Keratinocyte (primary cell): ENCODE measurements around the gene ASB6. TPM values are rescaled to one million over a fixed set of nuclear protein-coding genes. Genes with fewer than 3 reads are reported as not detected.

ENCODE experiments used
- DNase-seq: peaks from one replicate; pipeline ENCODE4 v3.0.0-alpha.2; 2011; ENCODE audit warnings: low read depth, missing footprints, low spot score
- FAIRE-seq: peaks from 2 replicates; lab custom pipeline; 2011; peaks lifted over from hg19 to GRCh38; lab: Jason Lieb, UNC
- H2AFZ ChIP-seq: 2 replicates; pipeline ENCODE4 v1.6.0; 2012; ENCODE audit warnings: low read length, control low read depth, inconsistent platforms; ENCODE audit not compliant: control insufficient read depth
- H3K27ac ChIP-seq: 2 replicates; pipeline ENCODE4 v1.5.1; 2011; ENCODE audit warnings: low read length; ENCODE audit not compliant: control insufficient read depth, insufficient read depth
- H3K27me3 ChIP-seq: 3 replicates; pipeline ENCODE4 v1.6.0; 2011; ENCODE audit warnings: low read length; ENCODE audit not compliant: control insufficient read depth, insufficient read depth; ENCODE audit errors: extremely low read depth
- H3K36me3 ChIP-seq, 2 experiments: 2 replicates in 1 of 2; 3 replicates in 1 of 2; pipeline ENCODE4 v1.5.1; 2011; ENCODE audit warnings: low read length in 2 of 2, mild to moderate bottlenecking in 1 of 2; ENCODE audit not compliant: control insufficient read depth in 2 of 2, insufficient read depth in 2 of 2; ENCODE audit errors: extremely low read depth in 1 of 2
- H3K4me1 ChIP-seq: 3 replicates; pipeline ENCODE4 v1.5.1; 2011; ENCODE audit warnings: low read length; ENCODE audit not compliant: control insufficient read depth, insufficient read depth; ENCODE audit errors: extremely low read depth
- H3K4me2 ChIP-seq: 3 replicates; pipeline ENCODE4 v1.6.0; 2011; ENCODE audit warnings: low read depth, low read length; ENCODE audit not compliant: control insufficient read depth, insufficient read depth; ENCODE audit errors: extremely low read depth
- H3K4me3 ChIP-seq, 3 experiments: fragments of 200-600 bp in 1 of 3; sonication (generic) in 1 of 3; 2 replicates in 2 of 3; 3 replicates in 1 of 3; pipeline ENCODE4 v1.5.1; 2011 to 2016; ENCODE audit warnings: low read length in 3 of 3, mild to moderate bottlenecking in 3 of 3, control low read depth in 2 of 3, inconsistent platforms in 1 of 3, low read depth in 1 of 3, mixed read lengths in 1 of 3, mixed run types in 1 of 3, moderate library complexity in 1 of 3; ENCODE audit not compliant: control insufficient read depth in 2 of 3, insufficient read depth in 2 of 3; ENCODE audit errors: extremely low read depth in 1 of 3
- H3K79me2 ChIP-seq: 2 replicates; pipeline ENCODE4 v1.6.0; 2012; ENCODE audit warnings: low read length; ENCODE audit not compliant: control insufficient read depth, insufficient read depth
- H3K9ac ChIP-seq: 3 replicates; pipeline ENCODE4 v1.6.0; 2011; ENCODE audit warnings: low read length; ENCODE audit not compliant: control insufficient read depth, insufficient read depth; ENCODE audit errors: extremely low read depth
- H3K9me1 ChIP-seq: 3 replicates; pipeline ENCODE4 v1.6.0; 2011; ENCODE audit warnings: low read length; ENCODE audit not compliant: control insufficient read depth, insufficient read depth; ENCODE audit errors: extremely low read depth
- H3K9me3 ChIP-seq: 2 replicates; pipeline ENCODE4 v1.5.1; 2012; ENCODE audit warnings: low read depth, low read length; ENCODE audit not compliant: control insufficient read depth
- H4K20me1 ChIP-seq: 3 replicates; pipeline ENCODE4 v1.6.0; 2011; ENCODE audit warnings: low read length; ENCODE audit not compliant: control insufficient read depth, insufficient read depth; ENCODE audit errors: extremely low read depth
- EZH2 ChIP-seq: IDR thresholded peaks from one replicate; pipeline ENCODE4 v1.6.1; 2012; ENCODE audit warnings: inconsistent platforms, mild to moderate bottlenecking, low read length, moderate library complexity
- dilution Hi-C: fragments of 300-500 bp; cut with MboI; formaldehyde crosslinking; loops from one replicate; pipeline ENCODE4 v1.7.0; 2020; ENCODE audit warnings: low sequenced_read_pairs; ENCODE audit not compliant: extremely low pct_ligation_motif_present
- polyA plus RNA-seq, 5 experiments: library from polyadenylated mRNA; depleted of rRNA in 3 of 5; stranded (reverse) in 3 of 5; stranded (forward) in 1 of 5; unstranded in 1 of 5; fragments of >200 nt; gene quantifications; 1 replicate in 1 of 5; 2 replicates in 3 of 5; 3 replicates in 1 of 5; pipeline versions ENCODE4 v1.2.1 to v1.2.3, GENCODE V29; 2011 to 2012; ENCODE audit warnings: missing spikeins in 2 of 5, low read depth in 1 of 5, low replicate concordance in 1 of 5
- TF ChIP-seq, protein P1 (sequence below), 3 experiments: IDR thresholded peaks in 1 of 3; conservative IDR thresholded peaks in 1 of 3; optimal IDR thresholded peaks in 1 of 3; 2 replicates in 2 of 3; 3 replicates in 1 of 3; pipeline versions ENCODE3 to v1.5.1; 2011; ENCODE audit warnings: low read length in 3 of 3, mild to moderate bottlenecking in 3 of 3, moderate library complexity in 2 of 3, control low read depth in 1 of 3, inconsistent platforms in 1 of 3; ENCODE audit not compliant: insufficient read depth in 2 of 3; ENCODE audit errors: extremely low read depth in 1 of 3

ASB6 gene
- polyA plus RNA-seq, 1 donor (not counting 4 experiments of a cell fraction or from before 2014, with no cell fraction given) = 16.3 TPM

DNA sequence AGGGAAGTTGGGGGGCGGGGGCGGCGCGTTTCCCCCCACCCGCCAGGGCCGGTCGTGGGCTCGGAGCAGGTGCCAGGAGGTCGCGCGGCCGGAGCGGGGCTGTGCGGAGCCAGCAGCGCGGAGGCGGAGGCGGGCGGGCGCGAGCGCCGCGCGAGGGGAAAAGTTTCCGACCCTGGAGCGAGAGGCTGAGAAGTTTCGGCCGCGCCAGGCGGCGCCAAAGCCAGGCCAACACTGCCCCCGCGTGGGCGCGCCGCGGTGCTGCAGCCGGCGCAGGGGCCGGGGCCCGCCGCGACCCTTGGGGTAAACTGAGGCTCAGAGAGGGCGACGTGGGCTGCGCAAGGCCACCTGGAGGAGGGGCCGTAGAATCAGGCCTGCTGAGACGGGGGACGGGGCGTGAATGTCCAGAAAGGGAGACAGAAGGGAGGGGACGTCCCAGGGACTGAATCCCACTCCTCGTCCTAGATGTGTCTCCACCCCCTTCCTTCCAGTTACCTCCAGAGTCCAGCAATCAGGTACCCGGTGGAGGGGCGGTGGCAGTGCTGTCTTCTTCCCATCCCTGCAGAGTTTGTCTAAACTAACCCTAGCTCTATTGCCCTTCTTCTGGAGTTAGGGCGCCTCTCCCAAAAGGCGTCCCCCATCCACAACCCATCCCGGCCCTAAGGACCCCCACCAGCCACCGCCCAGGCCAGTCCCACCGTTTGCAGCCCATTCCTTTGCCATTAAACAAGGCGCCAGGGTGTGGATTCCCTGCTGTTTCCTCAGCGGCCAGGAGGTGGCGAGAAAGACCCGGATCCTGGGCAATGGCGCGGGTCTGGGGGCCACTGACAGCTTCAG, 31.3 kb downstream of the ASB6 start:
- Histone ChIP-seq H3K4me3 (peak overlapping the region; percentile 47 to 80 (median 77)), H4K20me1 (no peaks in the 10 kb centered on the region), H2AFZ (peak overlapping the region; percentile 81), H3K27me3 (no peaks in the 10 kb centered on the region), H3K79me2 (no peaks in the 10 kb centered on the region), H3K4me2 (peak overlapping the region; percentile 100), H3K9ac (peak overlapping the region; percentile 68), H3K9me3 (no peaks in the 10 kb centered on the region), H3K36me3 (no peaks in the 10 kb centered on the region), H3K9me1 (no peaks in the 10 kb centered on the region), H3K27ac (peak overlapping the region; percentile 43), H3K4me1 (peaks cover 17% of the 10 kb centered on the region)
- dilution Hi-C loops = loop anchor here (25.0 kb wide), 1 partner anchor 448 kb away; no protein-coding TSS in a partner anchor
- DNase-seq (no peak), FAIRE-seq (no peak)
- TF ChIP-seq EZH2 = no peak
- TF ChIP-seq, protein P1, sequence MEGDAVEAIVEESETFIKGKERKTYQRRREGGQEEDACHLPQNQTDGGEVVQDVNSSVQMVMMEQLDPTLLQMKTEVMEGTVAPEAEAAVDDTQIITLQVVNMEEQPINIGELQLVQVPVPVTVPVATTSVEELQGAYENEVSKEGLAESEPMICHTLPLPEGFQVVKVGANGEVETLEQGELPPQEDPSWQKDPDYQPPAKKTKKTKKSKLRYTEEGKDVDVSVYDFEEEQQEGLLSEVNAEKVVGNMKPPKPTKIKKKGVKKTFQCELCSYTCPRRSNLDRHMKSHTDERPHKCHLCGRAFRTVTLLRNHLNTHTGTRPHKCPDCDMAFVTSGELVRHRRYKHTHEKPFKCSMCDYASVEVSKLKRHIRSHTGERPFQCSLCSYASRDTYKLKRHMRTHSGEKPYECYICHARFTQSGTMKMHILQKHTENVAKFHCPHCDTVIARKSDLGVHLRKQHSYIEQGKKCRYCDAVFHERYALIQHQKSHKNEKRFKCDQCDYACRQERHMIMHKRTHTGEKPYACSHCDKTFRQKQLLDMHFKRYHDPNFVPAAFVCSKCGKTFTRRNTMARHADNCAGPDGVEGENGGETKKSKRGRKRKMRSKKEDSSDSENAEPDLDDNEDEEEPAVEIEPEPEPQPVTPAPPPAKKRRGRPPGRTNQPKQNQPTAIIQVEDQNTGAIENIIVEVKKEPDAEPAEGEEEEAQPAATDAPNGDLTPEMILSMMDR (optimal IDR thresholded peaks at IDR 0.05 in 1 of 3, IDR thresholded peaks at IDR 0.05 in 1 of 3, conservative IDR thresholded peaks at IDR 0.05 in 1 of 3; ENCODE audit: extremely low read depth in 1 of 3, insufficient read depth in 2 of 3, low read length in 3 of 3) = peak in 2 of 3 experiments; percentile 71 to 84

DNA sequence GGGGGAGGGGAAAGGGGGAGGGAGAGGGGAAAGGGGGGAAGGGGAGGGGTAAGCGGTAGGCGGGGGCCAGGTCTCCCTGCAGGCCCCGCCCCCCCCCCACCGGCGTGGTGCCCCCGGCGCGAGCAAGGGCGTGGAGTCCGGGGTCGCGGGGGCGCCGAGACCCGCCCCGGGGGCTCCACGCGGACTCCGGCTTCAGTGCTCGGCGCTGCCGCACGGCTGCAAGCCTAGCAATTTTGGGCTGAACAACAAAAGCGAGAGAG, 31.8 kb downstream of the ASB6 start:
- peak overlapping the region; percentile 100 for H3K4me2 ChIP-seq
- H2AFZ ChIP-seq = no peak overlapping the region
- peaks cover 17% of the 10 kb centered on the region for H3K4me1 ChIP-seq
- no peaks in the 10 kb centered on the region for H3K9me3 ChIP-seq
- no peak for DNase-seq
- peak overlapping the region; percentile 68 for H3K9ac ChIP-seq
- no peak for FAIRE-seq
- dilution Hi-C loops = loop anchor here (25.0 kb wide), 1 partner anchor 448 kb away; no protein-coding TSS in a partner anchor
- peak overlapping the region; percentile 43 for H3K27ac ChIP-seq
- peak overlapping the region; percentile 47 to 80 (median 77) for H3K4me3 ChIP-seq
- H3K27me3 ChIP-seq = no peaks in the 10 kb centered on the region
- no peaks in the 10 kb centered on the region for H3K9me1 ChIP-seq
- H4K20me1 ChIP-seq = no peaks in the 10 kb centered on the region
- no peaks in the 10 kb centered on the region for H3K36me3 ChIP-seq
- no peaks in the 10 kb centered on the region for H3K79me2 ChIP-seq
- no peak for TF ChIP-seq EZH2
- TF ChIP-seq, protein P1 (optimal IDR thresholded peaks at IDR 0.05 in 1 of 3, IDR thresholded peaks at IDR 0.05 in 1 of 3, conservative IDR thresholded peaks at IDR 0.05 in 1 of 3; ENCODE audit: extremely low read depth in 1 of 3, insufficient read depth in 2 of 3, low read length in 3 of 3) = no peak
